Mesothelial cell of epicardium (in vitro differentiated cells): ENCODE data around the gene PEX11B. TPM values are rescaled to one million over a fixed set of nuclear protein-coding genes. Genes with fewer than 3 reads are reported as not detected.

Experiments
- DNase-seq, 2 experiments: peaks; one replicate each; pipeline ENCODE4 v3.0.0; 2021; ENCODE audit warnings: low spot score in 2 of 2; ENCODE audit not compliant: unreplicated experiment in 2 of 2
- H3K27ac Mint-ChIP-seq: 2 replicates; pipeline ENCODE4 v1.8.0; 2021; ENCODE audit warnings: mixed read lengths
- H3K27me3 Mint-ChIP-seq: 2 replicates; pipeline ENCODE4 v1.8.0; 2021; ENCODE audit warnings: low read depth, mixed read lengths
- H3K36me3 Mint-ChIP-seq: 2 replicates; pipeline ENCODE4 v1.8.0; 2021; ENCODE audit warnings: mixed read lengths
- H3K4me1 Mint-ChIP-seq: 2 replicates; pipeline ENCODE4 v1.8.0; 2021; ENCODE audit warnings: mixed read lengths
- H3K4me3 Mint-ChIP-seq: 2 replicates; pipeline ENCODE4 v1.8.0; 2021; ENCODE audit warnings: mild to moderate bottlenecking, moderate library complexity, mixed read lengths
- H3K9me3 Mint-ChIP-seq: 2 replicates; pipeline ENCODE4 v1.8.0; 2021; ENCODE audit warnings: mixed read lengths
- total RNA-seq: library from RNA; stranded (reverse); gene quantifications from 3 replicates; pipeline ENCODE4 v1.2.1, GENCODE V29; 2021
- TF ChIP-seq, protein P1 (sequence below): fragments of 200-600 bp; sonication (generic); IDR thresholded peaks from one replicate; pipeline ENCODE4 v1.5.0; 2021; ENCODE audit warnings: antibody characterized with exemption; ENCODE audit not compliant: unreplicated experiment

PEX11B gene
- total RNA-seq, 1 donor from 2014 or later: 26.8 TPM

DNA sequence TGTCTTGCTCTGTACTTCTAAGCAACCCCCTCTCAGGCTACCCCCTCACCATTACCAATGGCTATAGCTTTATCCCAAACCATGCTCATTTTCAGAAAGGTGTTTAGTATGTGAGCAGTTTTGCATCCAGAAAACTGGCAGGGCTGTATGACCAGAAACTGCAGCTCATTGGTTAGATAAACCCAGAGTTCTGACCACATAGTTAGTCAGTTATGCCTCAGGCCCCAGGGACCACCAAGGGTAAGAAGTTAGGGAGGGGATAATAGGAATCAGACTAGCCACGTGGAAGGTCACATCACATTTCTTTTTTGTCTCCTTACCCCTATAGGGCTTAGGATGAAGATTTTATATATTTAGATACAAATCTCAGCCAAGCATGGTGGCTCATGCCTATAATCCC lies 9.9 kb downstream of the PEX11B start:
- no peak overlapping the region for H3K27ac Mint-ChIP-seq

DNA sequence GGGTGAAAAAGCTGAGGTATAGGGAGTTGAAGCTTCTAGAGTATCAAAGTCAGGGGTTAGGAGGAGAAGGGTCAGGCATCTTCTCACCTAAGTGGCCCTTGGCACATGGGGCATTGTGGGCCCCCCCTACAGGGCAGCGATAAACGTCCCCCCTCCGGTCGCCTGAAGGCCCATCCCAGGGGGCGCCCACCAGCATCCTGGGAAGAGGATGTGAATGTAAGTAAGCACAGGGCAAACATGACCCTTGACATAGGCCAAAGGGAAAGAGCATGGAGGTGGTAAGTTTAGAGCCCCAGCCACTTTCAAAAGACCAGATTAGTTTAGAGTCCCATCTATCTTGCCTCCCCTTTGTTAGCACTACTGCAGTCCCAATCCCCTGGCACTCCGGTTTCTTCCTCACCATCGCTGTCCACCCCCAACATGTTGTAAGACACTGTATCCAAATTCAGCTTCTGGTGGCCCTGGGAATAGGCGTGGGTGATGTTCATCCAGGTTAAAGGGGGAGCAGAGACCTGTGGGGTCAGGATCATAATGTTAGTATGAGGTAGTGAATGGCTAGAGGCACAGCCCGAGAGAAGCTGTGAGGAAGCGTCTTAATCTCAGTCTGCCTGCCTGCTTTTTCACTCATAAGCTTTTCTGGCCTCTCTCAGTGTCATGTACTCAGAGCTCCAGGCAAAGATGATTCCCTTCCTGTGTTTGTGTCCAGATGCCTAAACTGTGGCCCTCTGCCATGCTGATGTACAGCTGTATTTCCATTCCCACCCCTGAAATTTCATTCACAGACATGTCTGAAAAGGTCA lies 11.4 kb downstream of the PEX11B start:
- Mint-ChIP-seq H3K36me3 (peaks cover 6% of the 10 kb centered on the region), H3K27ac (no peak overlapping the region), H3K4me1 (peaks cover 5% of the 10 kb centered on the region), H3K4me3 (no peak overlapping the region), H3K27me3 (no peaks in the 10 kb centered on the region), H3K9me3 (no peaks in the 10 kb centered on the region)
- TF ChIP-seq, protein P1, sequence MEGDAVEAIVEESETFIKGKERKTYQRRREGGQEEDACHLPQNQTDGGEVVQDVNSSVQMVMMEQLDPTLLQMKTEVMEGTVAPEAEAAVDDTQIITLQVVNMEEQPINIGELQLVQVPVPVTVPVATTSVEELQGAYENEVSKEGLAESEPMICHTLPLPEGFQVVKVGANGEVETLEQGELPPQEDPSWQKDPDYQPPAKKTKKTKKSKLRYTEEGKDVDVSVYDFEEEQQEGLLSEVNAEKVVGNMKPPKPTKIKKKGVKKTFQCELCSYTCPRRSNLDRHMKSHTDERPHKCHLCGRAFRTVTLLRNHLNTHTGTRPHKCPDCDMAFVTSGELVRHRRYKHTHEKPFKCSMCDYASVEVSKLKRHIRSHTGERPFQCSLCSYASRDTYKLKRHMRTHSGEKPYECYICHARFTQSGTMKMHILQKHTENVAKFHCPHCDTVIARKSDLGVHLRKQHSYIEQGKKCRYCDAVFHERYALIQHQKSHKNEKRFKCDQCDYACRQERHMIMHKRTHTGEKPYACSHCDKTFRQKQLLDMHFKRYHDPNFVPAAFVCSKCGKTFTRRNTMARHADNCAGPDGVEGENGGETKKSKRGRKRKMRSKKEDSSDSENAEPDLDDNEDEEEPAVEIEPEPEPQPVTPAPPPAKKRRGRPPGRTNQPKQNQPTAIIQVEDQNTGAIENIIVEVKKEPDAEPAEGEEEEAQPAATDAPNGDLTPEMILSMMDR: no peak
- DNase-seq: no peak

More for the DNA sequence above, 9.9 kb downstream of the PEX11B start:
- TF ChIP-seq, protein P1: no peak
- DNase-seq: no peak
- Mint-ChIP-seq H3K4me3 (no peak overlapping the region), H3K27me3 (no peaks in the 10 kb centered on the region), H3K36me3 (peaks cover 14% of the 10 kb centered on the region), H3K9me3 (no peaks in the 10 kb centered on the region), H3K4me1 (peaks cover 5% of the 10 kb centered on the region)

DNA sequence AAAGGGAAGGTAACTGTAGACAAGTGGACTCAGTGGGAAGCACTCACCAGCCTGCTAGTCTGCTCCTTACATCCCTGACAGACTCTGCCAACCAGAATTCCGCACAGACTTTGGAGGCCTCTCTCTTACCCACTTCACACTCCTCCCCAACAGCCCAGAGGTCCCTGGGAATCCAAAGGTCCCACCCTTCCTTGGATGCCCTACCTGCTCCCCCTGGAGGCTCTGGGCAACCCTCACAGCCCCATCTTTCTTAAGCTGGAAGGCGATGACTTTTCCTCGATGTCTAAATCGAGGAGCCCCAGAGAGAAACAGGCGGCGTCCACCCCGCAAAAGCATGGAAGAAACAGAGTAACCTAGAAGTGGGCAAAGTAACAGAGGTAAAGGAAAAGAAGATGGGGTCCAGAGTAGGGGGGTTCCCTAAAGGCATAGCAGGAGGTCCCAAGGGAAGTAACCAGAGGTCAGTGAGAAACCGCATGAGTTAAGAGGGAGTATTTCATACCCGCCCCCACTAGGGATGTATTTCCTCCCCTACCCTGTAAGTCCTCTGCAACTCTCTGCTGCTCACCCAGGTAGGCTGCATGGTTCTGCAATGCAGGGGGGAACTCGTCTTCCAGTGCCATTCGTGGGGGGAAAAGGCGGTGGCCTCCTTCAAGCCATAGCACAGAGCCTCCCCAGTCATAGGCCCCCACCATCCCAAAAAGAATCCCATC lies 17.1 kb downstream of the PEX11B start:
- no peaks in the 10 kb centered on the region for H3K36me3 Mint-ChIP-seq
- TF ChIP-seq, protein P1: no peak
- H3K27me3 Mint-ChIP-seq: peaks cover 2% of the 10 kb centered on the region
- no peak for DNase-seq
- H3K9me3 Mint-ChIP-seq: no peaks in the 10 kb centered on the region
- no peaks in the 10 kb centered on the region for H3K4me1 Mint-ChIP-seq
- no peak overlapping the region for H3K27ac Mint-ChIP-seq
- H3K4me3 Mint-ChIP-seq: no peak overlapping the region

DNA sequence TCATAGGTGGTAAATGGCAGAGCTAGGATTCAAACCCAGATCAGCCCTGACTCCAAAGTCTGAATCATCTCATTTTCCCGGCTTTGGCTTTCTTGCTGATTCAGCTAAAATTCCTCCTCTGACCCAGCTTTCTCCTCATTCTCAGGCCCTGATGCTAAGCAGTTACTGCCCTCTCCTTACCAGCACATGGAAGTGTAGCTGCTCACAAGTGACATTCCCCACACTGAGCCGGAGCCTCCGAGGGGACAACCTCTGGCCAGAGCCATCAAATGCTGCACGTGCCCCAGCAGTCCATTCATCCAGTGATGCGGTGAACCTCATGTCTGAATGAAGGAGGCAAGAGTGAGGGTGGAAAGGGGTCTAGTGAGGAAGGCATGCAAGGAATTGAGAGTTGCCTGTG lies 19.8 kb downstream of the PEX11B start:
- TF ChIP-seq, protein P1: no peak
- no peaks in the 10 kb centered on the region for H3K9me3 Mint-ChIP-seq
- H3K4me1 Mint-ChIP-seq: no peaks in the 10 kb centered on the region
- no peaks in the 10 kb centered on the region for H3K36me3 Mint-ChIP-seq
- H3K27ac Mint-ChIP-seq: no peak overlapping the region
- no peak for DNase-seq
- H3K4me3 Mint-ChIP-seq: no peak overlapping the region
- peaks cover 4% of the 10 kb centered on the region for H3K27me3 Mint-ChIP-seq

DNA sequence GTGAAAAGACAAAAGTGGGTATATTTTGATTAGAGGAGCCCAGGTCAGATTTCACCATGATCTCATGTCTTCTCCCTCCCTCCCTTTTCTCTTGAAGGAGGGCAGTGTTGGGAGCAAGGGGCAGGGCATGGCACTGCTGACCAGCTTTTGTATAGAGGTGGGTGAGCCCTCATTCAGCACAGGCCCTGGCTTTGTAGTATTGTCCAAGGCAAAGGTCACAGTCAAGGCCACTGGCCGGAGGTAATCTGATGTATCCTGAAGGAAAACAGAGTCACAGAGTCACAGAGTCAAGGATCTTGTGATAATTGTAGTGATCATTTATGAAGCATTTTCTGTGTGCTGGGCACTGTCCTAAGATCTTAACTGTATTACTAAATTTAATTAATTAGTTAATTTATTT lies 20.5 kb downstream of the PEX11B start:
- Mint-ChIP-seq H3K4me1 (peaks cover 3% of the 10 kb centered on the region), H3K27me3 (peaks cover 4% of the 10 kb centered on the region), H3K27ac (no peak overlapping the region), H3K4me3 (no peak overlapping the region), H3K36me3 (no peaks in the 10 kb centered on the region), H3K9me3 (no peaks in the 10 kb centered on the region)
- TF ChIP-seq, protein P1: no peak
- no peak for DNase-seq
